Panc1 (cell line): ENCODE measurements around the gene SMTNL1. TPM values are rescaled to one million over a fixed set of nuclear protein-coding genes. Genes with fewer than 3 reads are reported as not detected.

Experiments used
- ATAC-seq: fragments of 200-7000 bp; cut with Tn5 transposase; 2 replicates; pipeline ENCODE4 v1.9.1; 2020; ENCODE audit warnings: mild to moderate bottlenecking, moderate library complexity
- BruUV-seq: library from RNA; stranded (reverse); fragments of 400-500 nt; replicated peaks from 2 replicates; lab custom pipeline; 2021; lab: Mats Ljungman, UMichigan
- CTCF ChIA-PET: fragments of 300-600 bp; sonication (Branson Sonifier 250); formaldehyde crosslinking; loops from one replicate; lab custom pipeline; 2022; ENCODE audit warnings: antibody characterized with exemption; lab: Charles Lee
- POLR2A ChIA-PET: fragments of 300-600 bp; sonication (Branson Sonifier 250); formaldehyde crosslinking; loops from one replicate; lab custom pipeline; 2022; ENCODE audit warnings: antibody characterized with exemption; lab: Charles Lee
- DNase-seq: peaks from one replicate; pipeline ENCODE4 v3.0.0-alpha.2; 2010; ENCODE audit warnings: low read depth, low spot score
- H3K27ac ChIP-seq: 2 replicates; pipeline ENCODE4 v1.5.1; 2011; ENCODE audit warnings: mild to moderate bottlenecking, low read length, inconsistent platforms
- H3K27me3 ChIP-seq: fragments of 200-500 bp; sonication (Bioruptor generic); 2 replicates; pipeline ENCODE4 v1.6.0; 2014; ENCODE audit warnings: low read length, inconsistent platforms; ENCODE audit not compliant: control insufficient read depth, insufficient read depth
- H3K36me3 ChIP-seq: fragments of 200-500 bp; sonication (Bioruptor generic); 2 replicates; pipeline ENCODE4 v1.5.1; 2014; ENCODE audit warnings: inconsistent platforms, mild to moderate bottlenecking, low read length, moderate library complexity; ENCODE audit not compliant: control insufficient read depth, insufficient read depth
- H3K4me1 ChIP-seq: 2 replicates; pipeline ENCODE4 v1.5.1; 2011; ENCODE audit warnings: inconsistent platforms, mild to moderate bottlenecking, low read length, moderate library complexity; ENCODE audit not compliant: control insufficient read depth, insufficient read depth
- H3K4me3 ChIP-seq, 2 experiments: 2 replicates each; pipeline ENCODE4 v1.5.1; 2011 to 2012; ENCODE audit warnings: low read depth in 2 of 2, low read length in 2 of 2, mild to moderate bottlenecking in 2 of 2, inconsistent platforms in 1 of 2, moderate library complexity in 1 of 2
- H3K9me3 ChIP-seq: fragments of 200-500 bp; sonication (Bioruptor generic); 2 replicates; pipeline ENCODE4 v1.5.1; 2014; ENCODE audit warnings: low read depth, mild to moderate bottlenecking, inconsistent platforms, low read length, moderate library complexity; ENCODE audit not compliant: control insufficient read depth, insufficient read depth
- CTCF ChIP-seq: fragments of 450-650 bp; IDR thresholded peaks from 2 replicates; pipeline ENCODE4 v1.5.1; 2017; ENCODE audit warnings: mild to moderate bottlenecking
- POLR2AphosphoS5 ChIP-seq: IDR thresholded peaks from 2 replicates; pipeline ENCODE4 v1.6.1; 2012; ENCODE audit warnings: mild to moderate bottlenecking, low read depth, low read length, moderate library complexity
- REST ChIP-seq, 2 experiments: IDR thresholded peaks; 2 replicates each; pipeline ENCODE4 v1.6.1; 2011 to 2012; ENCODE audit warnings: low read depth in 2 of 2, control low read depth in 1 of 2, low read length in 1 of 2, mild to moderate bottlenecking in 1 of 2, moderate library complexity in 1 of 2; ENCODE audit not compliant: insufficient read depth in 1 of 2
- SIN3A ChIP-seq: IDR thresholded peaks from 2 replicates; pipeline ENCODE4 v1.6.1; 2012; ENCODE audit warnings: low read depth, mild to moderate bottlenecking, low read length, moderate library complexity, borderline replicate concordance; ENCODE audit not compliant: insufficient read depth
- TCF7L2 ChIP-seq: IDR thresholded peaks from 2 replicates; pipeline ENCODE4 v1.6.1; 2011; ENCODE audit warnings: mild to moderate bottlenecking, low read depth, low read length, inconsistent platforms
- in situ Hi-C: cut with HindIII; loops from 2 replicates; pipeline ENCODE4 v1.10.0; 2016; ENCODE audit warnings: low sequenced_read_pairs, low pct_unique_long_range_greater_than_20kb
- intact Hi-C: fragments of 100-400 bp; cut with micrococcal nuclease; formaldehyde crosslinking; loops from one replicate; pipeline ENCODE4 v1.10.0; 2022; ENCODE audit not compliant: unreplicated experiment
- total RNA-seq: library from RNA; stranded (reverse); gene quantifications from one replicate; pipeline ENCODE4 v1.2.1, GENCODE V29; 2021; ENCODE audit not compliant: unreplicated experiment

Gene SMTNL1
- total RNA-seq, 1 experiment from 2014 or later, result not detected

GRCh38 chr11:57546869-57547475, 9.6 kb downstream of the SMTNL1 start:
- Histone ChIP-seq H3K4me3 (no peak overlapping the region), H3K4me1 (no peaks in the 10 kb centered on the region), H3K27ac (no peak overlapping the region), H3K9me3 (no peaks in the 10 kb centered on the region), H3K27me3 (no peaks in the 10 kb centered on the region), H3K36me3 (no peaks in the 10 kb centered on the region)
- BruUV-seq, result no TSS peak
- intact Hi-C loops (no loop called here), in situ Hi-C loops (no loop called here)
- DNase-seq (no peak), ATAC-seq (peak; percentile 74)
- ChIA-PET CTCF (no interaction called here), POLR2A (no interaction called here)
- TF ChIP-seq CTCF, result no peak
- TF ChIP-seq TCF7L2, result no peak
- TF ChIP-seq POLR2AphosphoS5, result no peak
- TF ChIP-seq SIN3A, result no peak
- no peak for TF ChIP-seq REST (IDR thresholded peaks at IDR 0.05; ENCODE audit: insufficient read depth in 1 of 2, low read depth in 2 of 2, low read length in 1 of 2)

GRCh38 chr11:57547854-57548377, 10.5 kb downstream of the SMTNL1 start:
- ATAC-seq, result no peak
- Histone ChIP-seq H3K27me3 (no peaks in the 10 kb centered on the region), H3K27ac (no peak overlapping the region), H3K4me1 (no peaks in the 10 kb centered on the region), H3K4me3 (no peak overlapping the region), H3K9me3 (no peaks in the 10 kb centered on the region), H3K36me3 (no peaks in the 10 kb centered on the region)
- no peak for TF ChIP-seq CTCF
- TF ChIP-seq REST (IDR thresholded peaks at IDR 0.05; ENCODE audit: insufficient read depth in 1 of 2, low read depth in 2 of 2, low read length in 1 of 2), result no peak
- no peak for TF ChIP-seq TCF7L2
- no peak for TF ChIP-seq POLR2AphosphoS5
- no peak for TF ChIP-seq SIN3A
- intact Hi-C loops, result no loop called here
- no peak for DNase-seq
- no TSS peak for BruUV-seq
- in situ Hi-C loops, result no loop called here
- ChIA-PET CTCF (no interaction called here), POLR2A (no interaction called here)
